Neural progenitor cell (in vitro differentiated cells): ENCODE measurements around the gene IFT52.

Experiments used
- EZH2phosphoT487 ChIP-seq: fragments of 200-600 bp; sonication (generic); IDR thresholded peaks from 2 replicates; pipeline ENCODE4 v1.6.1; 2017; ENCODE audit warnings: antibody characterized with exemption
- TF ChIP-seq, protein P1 (sequence below): fragments of 200-600 bp; sonication (generic); IDR thresholded peaks from 2 replicates; pipeline ENCODE4 v1.5.1; 2017; ENCODE audit warnings: antibody characterized with exemption, mild to moderate bottlenecking

DNA sequence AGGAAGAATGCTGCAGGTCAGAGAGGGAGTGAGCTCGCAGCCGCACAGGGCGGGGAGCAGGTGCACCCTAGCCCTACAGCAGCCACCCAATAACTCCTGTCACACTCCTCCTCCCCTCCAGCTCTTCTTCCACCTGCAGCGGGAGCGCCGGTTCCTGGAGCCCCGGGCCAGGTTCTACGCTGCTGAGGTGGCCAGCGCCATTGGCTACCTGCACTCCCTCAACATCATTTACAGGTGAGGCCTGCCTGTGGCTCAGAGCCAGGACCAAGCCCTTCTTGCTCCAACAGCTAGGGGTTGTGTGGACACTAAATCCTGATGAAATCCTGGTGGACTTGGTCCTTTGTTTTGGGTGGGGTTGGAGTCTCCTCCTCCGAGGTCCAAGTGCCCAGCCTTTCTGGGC is 20.2 kb upstream of the IFT52 start:
- TF ChIP-seq, protein P1, sequence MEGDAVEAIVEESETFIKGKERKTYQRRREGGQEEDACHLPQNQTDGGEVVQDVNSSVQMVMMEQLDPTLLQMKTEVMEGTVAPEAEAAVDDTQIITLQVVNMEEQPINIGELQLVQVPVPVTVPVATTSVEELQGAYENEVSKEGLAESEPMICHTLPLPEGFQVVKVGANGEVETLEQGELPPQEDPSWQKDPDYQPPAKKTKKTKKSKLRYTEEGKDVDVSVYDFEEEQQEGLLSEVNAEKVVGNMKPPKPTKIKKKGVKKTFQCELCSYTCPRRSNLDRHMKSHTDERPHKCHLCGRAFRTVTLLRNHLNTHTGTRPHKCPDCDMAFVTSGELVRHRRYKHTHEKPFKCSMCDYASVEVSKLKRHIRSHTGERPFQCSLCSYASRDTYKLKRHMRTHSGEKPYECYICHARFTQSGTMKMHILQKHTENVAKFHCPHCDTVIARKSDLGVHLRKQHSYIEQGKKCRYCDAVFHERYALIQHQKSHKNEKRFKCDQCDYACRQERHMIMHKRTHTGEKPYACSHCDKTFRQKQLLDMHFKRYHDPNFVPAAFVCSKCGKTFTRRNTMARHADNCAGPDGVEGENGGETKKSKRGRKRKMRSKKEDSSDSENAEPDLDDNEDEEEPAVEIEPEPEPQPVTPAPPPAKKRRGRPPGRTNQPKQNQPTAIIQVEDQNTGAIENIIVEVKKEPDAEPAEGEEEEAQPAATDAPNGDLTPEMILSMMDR: no peak
- TF ChIP-seq EZH2phosphoT487: no peak
